ENCODE results near the gene IDI1. TPM values are rescaled to one million over a fixed set of nuclear protein-coding genes. Genes with fewer than 3 reads are reported as not detected.

The IDI1 gene
- total and polyA plus RNA-seq, 7 experiments from 2014 or later: 23.4 to 159 (median 34.6) TPM

- DNase-seq (no peak), ATAC-seq (no peak)
- intact Hi-C loops (cut with micrococcal nuclease): no loop called here
- Mint-ChIP-seq H3K27ac (peak overlapping the region in 4 of 9 donors; percentile 61 to 76 (median 68)), H3K9me3 (peaks cover 0 to 2% (median 0%) of the 10 kb centered on the region in 11 donors), H3K27me3 (no peaks in the 10 kb centered on the region), H3K36me3 (peaks cover 5 to 21% (median 16%) of the 10 kb centered on the region in 5 donors), H3K4me3 (peak overlapping the region; percentile 6 to 54 (median 40)), H3K4me1 (peaks cover 24 to 45% (median 40%) of the 10 kb centered on the region in 7 donors)
- H3K9me3 ChIP-seq (ENCODE audit: control insufficient read depth in 2 of 3, low read length in 3 of 3): no peaks in the 10 kb centered on the region
- H3K4me3 ChIP-seq (ENCODE audit: low read length): no peak overlapping the region
- no peaks in the 10 kb centered on the region for H3K27me3 ChIP-seq (ENCODE audit: control insufficient read depth in 2 of 2, insufficient read depth in 2 of 2, low read length in 2 of 2)
- ChIA-PET CTCF (no interaction called here), POLR2A (no interaction called here)
- H3K36me3 ChIP-seq (ENCODE audit: control insufficient read depth in 2 of 3, insufficient read depth in 3 of 3, low read length in 3 of 3): peaks cover 6 to 48% (median 12%) of the 10 kb centered on the region in 3 experiments
- H3K4me1 ChIP-seq (ENCODE audit: control insufficient read depth in 2 of 2, insufficient read depth in 2 of 2, low read length in 2 of 2): peaks cover 18 to 19% of the 10 kb centered on the region in 2 donors
- no peak overlapping the region for H3K27ac ChIP-seq (ENCODE audit: low read depth, low read length)
Measured at GRCh38 chr10:990808-991207, 58.1 kb downstream of the IDI1 start.

Other genes starting within 250 kb of the IDI1 start
- gene LARP4B, start 117.4 kb downstream of the IDI1 start, total RNA-seq: 100 to 1,000 TPM in 2 of 5 experiments, 10 to 100 TPM in 3; 65.2 to 114 (median 96.9) TPM
- gene LARP4B, start 117.4 kb downstream of the IDI1 start, polyA plus RNA-seq: 10 to 100 TPM; 31.9 to 39.8 TPM
- gene GTPBP4, start 60.7 kb downstream of the IDI1 start, total RNA-seq: 10 to 100 TPM; 39.0 to 81.8 (median 45.2) TPM
- gene GTPBP4, start 60.7 kb downstream of the IDI1 start, polyA plus RNA-seq: 10 to 100 TPM; 17.4 to 23.4 TPM
- not detected for gene IDI2, start 23.3 kb downstream of the IDI1 start, total RNA-seq
- not detected for gene IDI2, start 23.3 kb downstream of the IDI1 start, polyA plus RNA-seq
- gene WDR37, start 7.3 kb upstream of the IDI1 start, total RNA-seq: 10 to 100 TPM; 30.3 to 52.6 (median 43.4) TPM
- gene WDR37, start 7.3 kb upstream of the IDI1 start, polyA plus RNA-seq: 10 to 100 TPM; 16.9 to 28.1 TPM

All from naive thymus-derived CD4-positive, alpha-beta T cell (primary cell).